ENCODE data around the gene PRKCE.

The PRKCE gene

GRCh38 chr2:46045888-46046287 lies 394.4 kb downstream of the PRKCE start:
- peaks cover 3% of the 10 kb centered on the region for H3K36me3 Mint-ChIP-seq
- no peaks in the 10 kb centered on the region for H3K4me1 Mint-ChIP-seq (ENCODE audit: low read depth)
- no peaks in the 10 kb centered on the region for H3K27me3 Mint-ChIP-seq
- H3K27ac Mint-ChIP-seq, result no peak overlapping the region
- no peaks in the 10 kb centered on the region for H3K9me3 Mint-ChIP-seq (ENCODE audit: low read depth)
- H3K4me3 Mint-ChIP-seq, result no peak overlapping the region

- Mint-ChIP-seq H3K27me3 (no peaks in the 10 kb centered on the region), H3K27ac (no peak overlapping the region), H3K4me3 (no peak overlapping the region), H3K9me3 (ENCODE audit: low read depth) (no peaks in the 10 kb centered on the region), H3K36me3 (peaks cover 5% of the 10 kb centered on the region), H3K4me1 (ENCODE audit: low read depth) (no peaks in the 10 kb centered on the region)
Observed at GRCh38 chr2:46047290-46047689, 395.8 kb downstream of the PRKCE start.

- H3K4me3 Mint-ChIP-seq, result no peak overlapping the region
- peaks cover 5% of the 10 kb centered on the region for H3K36me3 Mint-ChIP-seq
- no peaks in the 10 kb centered on the region for H3K27me3 Mint-ChIP-seq
- H3K4me1 Mint-ChIP-seq (ENCODE audit: low read depth), result no peaks in the 10 kb centered on the region
- H3K9me3 Mint-ChIP-seq (ENCODE audit: low read depth), result no peaks in the 10 kb centered on the region
- no peak overlapping the region for H3K27ac Mint-ChIP-seq
Observed at GRCh38 chr2:46048693-46049092, 397.2 kb downstream of the PRKCE start.

DNA sequence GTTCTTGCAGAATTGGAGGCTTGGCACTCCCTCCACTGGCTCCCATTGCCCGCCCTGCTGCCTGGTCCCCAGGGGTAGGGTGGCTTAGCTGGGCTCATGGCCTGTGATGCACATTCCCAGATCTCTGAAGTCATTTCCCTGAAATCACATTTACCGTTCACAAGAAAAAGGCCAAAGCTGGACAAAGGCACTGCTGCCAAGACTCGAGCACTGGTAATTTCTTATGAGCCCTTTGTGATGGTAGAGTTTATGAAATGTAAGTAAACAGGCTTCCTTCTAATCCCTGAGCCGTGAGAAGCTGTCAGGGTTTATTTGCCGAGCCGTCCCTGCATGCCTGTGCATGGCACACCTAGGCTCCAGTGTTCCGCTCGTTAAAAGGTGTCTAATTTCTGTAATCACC lies 398.6 kb downstream of the PRKCE start:
- Mint-ChIP-seq H3K27ac (no peak overlapping the region), H3K4me1 (ENCODE audit: low read depth) (no peaks in the 10 kb centered on the region), H3K9me3 (ENCODE audit: low read depth) (no peaks in the 10 kb centered on the region), H3K36me3 (peaks cover 5% of the 10 kb centered on the region), H3K27me3 (no peaks in the 10 kb centered on the region), H3K4me3 (no peak overlapping the region)

- no peaks in the 10 kb centered on the region for H3K27me3 Mint-ChIP-seq
- H3K36me3 Mint-ChIP-seq, result peaks cover 5% of the 10 kb centered on the region
- no peak overlapping the region for H3K4me3 Mint-ChIP-seq
Observed at GRCh38 chr2:46050489-46050888, 399.0 kb downstream of the PRKCE start.

GRCh38 chr2:46051085-46051484 lies 399.6 kb downstream of the PRKCE start:
- Mint-ChIP-seq H3K36me3 (peaks cover 5% of the 10 kb centered on the region), H3K4me3 (no peak overlapping the region), H3K4me1 (ENCODE audit: low read depth) (no peaks in the 10 kb centered on the region), H3K27ac (no peak overlapping the region), H3K27me3 (no peaks in the 10 kb centered on the region), H3K9me3 (ENCODE audit: low read depth) (no peaks in the 10 kb centered on the region)

More at GRCh38 chr2:46050489-46050888, 399.0 kb downstream of the PRKCE start:
- Mint-ChIP-seq H3K4me1 (ENCODE audit: low read depth) (no peaks in the 10 kb centered on the region), H3K27ac (no peak overlapping the region), H3K9me3 (ENCODE audit: low read depth) (no peaks in the 10 kb centered on the region)

DNA sequence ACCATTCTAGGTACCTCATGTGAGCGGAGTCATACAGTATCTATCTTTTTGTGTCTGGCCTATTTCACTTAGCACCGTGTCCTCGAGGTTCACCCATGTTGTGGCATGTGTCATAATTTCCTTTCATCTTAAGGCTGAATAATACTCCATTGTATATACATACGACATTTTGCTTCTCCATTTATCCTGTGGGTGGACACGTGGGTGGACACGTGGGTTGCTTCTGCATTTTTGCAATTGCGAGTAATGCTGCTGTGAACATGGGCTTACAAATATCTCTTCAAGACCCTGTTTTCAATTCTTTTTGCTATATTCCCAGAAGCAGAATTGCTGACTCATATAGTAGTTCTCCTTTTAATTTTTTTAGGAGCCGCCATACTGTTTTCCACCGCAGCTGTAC lies 402.1 kb downstream of the PRKCE start:
- peaks cover 2% of the 10 kb centered on the region for H3K36me3 Mint-ChIP-seq
- no peaks in the 10 kb centered on the region for H3K4me1 Mint-ChIP-seq (ENCODE audit: low read depth)
- H3K4me3 Mint-ChIP-seq, result no peak overlapping the region
- no peaks in the 10 kb centered on the region for H3K27me3 Mint-ChIP-seq
- no peaks in the 10 kb centered on the region for H3K9me3 Mint-ChIP-seq (ENCODE audit: low read depth)
- H3K27ac Mint-ChIP-seq, result no peak overlapping the region

- no peaks in the 10 kb centered on the region for H3K4me1 Mint-ChIP-seq (ENCODE audit: low read depth)
Observed at GRCh38 chr2:46056541-46056940, 405.1 kb downstream of the PRKCE start.

GRCh38 chr2:46058140-46058539 lies 406.7 kb downstream of the PRKCE start:
- Mint-ChIP-seq H3K27ac (no peak overlapping the region), H3K4me1 (ENCODE audit: low read depth) (no peaks in the 10 kb centered on the region), H3K27me3 (peaks cover 1% of the 10 kb centered on the region), H3K4me3 (no peak overlapping the region), H3K36me3 (peaks cover 2% of the 10 kb centered on the region), H3K9me3 (ENCODE audit: low read depth) (no peaks in the 10 kb centered on the region)

More at GRCh38 chr2:46056541-46056940, 405.1 kb downstream of the PRKCE start:
- H3K36me3 Mint-ChIP-seq, result peaks cover 2% of the 10 kb centered on the region
- H3K27me3 Mint-ChIP-seq, result no peaks in the 10 kb centered on the region
- H3K9me3 Mint-ChIP-seq (ENCODE audit: low read depth), result no peaks in the 10 kb centered on the region
- no peak overlapping the region for H3K4me3 Mint-ChIP-seq
- H3K27ac Mint-ChIP-seq, result no peak overlapping the region

DNA sequence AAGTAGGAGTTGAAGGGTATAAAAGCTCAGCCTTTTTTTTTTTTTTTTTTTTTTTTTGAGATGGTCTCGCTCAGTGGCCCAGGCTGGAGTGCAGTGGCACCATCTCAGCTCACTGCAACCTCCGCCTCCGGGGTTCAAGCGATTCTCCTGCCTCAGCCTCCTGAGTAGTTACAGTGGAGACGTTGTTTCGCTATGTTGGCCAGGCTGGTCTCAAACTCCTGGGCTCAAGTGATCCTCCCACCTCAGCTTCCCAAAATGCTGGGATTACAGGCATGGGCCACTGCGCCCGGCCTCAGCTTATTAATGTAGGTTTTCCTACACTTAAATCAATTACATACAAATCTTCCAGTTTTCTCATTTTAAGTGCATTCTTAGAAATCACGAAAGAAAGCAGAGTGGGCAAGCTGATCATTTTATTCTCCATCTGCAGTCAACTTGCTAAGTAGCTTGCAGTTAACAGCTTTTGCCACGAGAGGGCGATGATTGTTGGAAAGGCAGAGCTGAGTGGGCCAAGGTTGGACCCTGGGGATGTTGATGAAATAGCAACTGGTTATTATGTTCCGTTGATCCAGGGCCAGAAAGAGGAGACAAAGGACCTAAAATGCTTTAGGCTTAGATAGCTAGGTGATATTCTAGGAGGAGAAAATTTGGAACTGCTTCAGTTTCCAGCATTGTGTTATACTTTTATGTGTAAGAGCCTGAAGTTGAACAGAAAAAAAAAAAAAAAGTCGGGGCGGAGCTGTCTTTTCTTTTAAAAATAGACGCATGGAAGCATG lies 411.4 kb downstream of the PRKCE start:
- peaks cover 1% of the 10 kb centered on the region for H3K27me3 Mint-ChIP-seq
- no peaks in the 10 kb centered on the region for H3K9me3 Mint-ChIP-seq (ENCODE audit: low read depth)
- no peak overlapping the region for H3K27ac Mint-ChIP-seq
- H3K4me1 Mint-ChIP-seq (ENCODE audit: low read depth), result peaks cover 5% of the 10 kb centered on the region
- H3K36me3 Mint-ChIP-seq, result peaks cover 2% of the 10 kb centered on the region
- H3K4me3 Mint-ChIP-seq, result no peak overlapping the region

- H3K4me3 Mint-ChIP-seq, result no peak overlapping the region
- H3K36me3 Mint-ChIP-seq, result peaks cover 2% of the 10 kb centered on the region
- no peaks in the 10 kb centered on the region for H3K9me3 Mint-ChIP-seq (ENCODE audit: low read depth)
- H3K27me3 Mint-ChIP-seq, result peaks cover 1% of the 10 kb centered on the region
- peaks cover 5% of the 10 kb centered on the region for H3K4me1 Mint-ChIP-seq (ENCODE audit: low read depth)
- H3K27ac Mint-ChIP-seq, result no peak overlapping the region
Observed at GRCh38 chr2:46064396-46064795, 412.9 kb downstream of the PRKCE start.

DNA sequence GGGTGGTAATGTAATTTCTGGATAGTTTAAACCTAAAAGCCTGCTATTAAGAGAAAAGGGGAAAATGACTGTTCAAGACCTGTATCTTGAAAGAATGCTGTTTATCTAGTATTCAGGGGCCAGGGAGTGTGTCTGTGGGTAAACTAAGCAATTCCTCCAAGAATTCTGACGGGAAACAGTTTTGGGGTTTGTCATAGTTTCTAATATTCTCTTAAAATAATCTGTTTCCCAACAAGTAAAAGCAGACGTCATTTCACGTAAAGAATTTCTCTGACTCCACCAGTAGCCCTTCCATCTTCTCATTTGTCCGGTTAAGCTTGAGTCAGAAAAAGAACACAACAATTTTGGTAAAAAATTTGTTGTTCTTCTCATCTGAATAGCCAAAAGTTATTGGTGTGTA lies 413.7 kb downstream of the PRKCE start:
- H3K9me3 Mint-ChIP-seq (ENCODE audit: low read depth), result no peaks in the 10 kb centered on the region
- no peak overlapping the region for H3K4me3 Mint-ChIP-seq
- peaks cover 5% of the 10 kb centered on the region for H3K4me1 Mint-ChIP-seq (ENCODE audit: low read depth)
- no peak overlapping the region for H3K27ac Mint-ChIP-seq
- H3K36me3 Mint-ChIP-seq, result peaks cover 2% of the 10 kb centered on the region
- peaks cover 1% of the 10 kb centered on the region for H3K27me3 Mint-ChIP-seq

DNA sequence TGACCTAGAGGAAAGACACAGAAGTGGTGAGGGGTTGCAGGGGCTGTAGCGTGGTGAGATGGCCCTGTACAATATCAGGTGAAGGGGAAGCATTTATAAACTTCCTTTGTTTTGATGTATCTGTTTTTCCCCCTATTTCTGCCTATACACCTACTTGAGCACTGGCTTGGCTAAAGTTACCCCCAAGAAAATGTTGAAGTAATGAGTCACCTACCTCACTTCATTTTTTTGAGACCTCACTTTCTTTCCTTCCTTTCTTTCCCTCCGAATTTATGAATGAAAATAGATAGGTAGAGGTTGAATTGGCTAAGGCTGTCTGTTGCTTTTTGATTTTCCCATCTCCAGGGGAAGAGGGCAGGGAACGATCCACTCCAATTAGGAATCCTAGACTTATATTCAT lies 414.6 kb downstream of the PRKCE start:
- H3K27ac Mint-ChIP-seq, result peak overlapping the region; percentile 36
- H3K36me3 Mint-ChIP-seq, result peaks cover 2% of the 10 kb centered on the region

DNA sequence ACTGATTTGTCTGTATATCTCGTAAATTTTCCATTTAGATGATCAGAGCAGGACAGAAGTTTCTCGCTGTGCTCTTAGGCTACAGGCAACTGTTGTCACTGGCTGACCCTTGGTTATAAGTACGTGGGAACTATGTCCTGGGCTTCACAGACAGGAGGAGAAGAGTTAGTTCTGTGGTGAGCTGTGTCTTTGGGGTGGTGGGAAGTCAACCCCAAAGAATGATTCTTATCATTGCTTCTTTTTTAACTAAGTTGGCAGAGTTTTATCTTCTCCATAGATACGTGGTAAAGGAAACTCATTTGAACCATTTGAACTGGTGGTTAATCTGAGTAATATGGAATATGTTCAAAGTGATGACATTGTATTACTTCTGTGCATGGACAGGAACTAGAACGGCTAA lies 415.1 kb downstream of the PRKCE start:
- Mint-ChIP-seq H3K9me3 (ENCODE audit: low read depth) (no peaks in the 10 kb centered on the region), H3K36me3 (peaks cover 2% of the 10 kb centered on the region), H3K27me3 (peaks cover 1% of the 10 kb centered on the region), H3K27ac (no peak overlapping the region), H3K4me3 (no peak overlapping the region), H3K4me1 (ENCODE audit: low read depth) (peaks cover 5% of the 10 kb centered on the region)

More for the DNA sequence above, 414.6 kb downstream of the PRKCE start:
- no peak overlapping the region for H3K4me3 Mint-ChIP-seq
- peaks cover 1% of the 10 kb centered on the region for H3K27me3 Mint-ChIP-seq
- peaks cover 5% of the 10 kb centered on the region for H3K4me1 Mint-ChIP-seq (ENCODE audit: low read depth)
- H3K9me3 Mint-ChIP-seq (ENCODE audit: low read depth), result no peaks in the 10 kb centered on the region

GRCh38 chr2:46067062-46067461 lies 415.6 kb downstream of the PRKCE start:
- Mint-ChIP-seq H3K4me3 (no peak overlapping the region), H3K36me3 (peaks cover 2% of the 10 kb centered on the region), H3K27ac (no peak overlapping the region), H3K9me3 (ENCODE audit: low read depth) (no peaks in the 10 kb centered on the region), H3K4me1 (ENCODE audit: low read depth) (peaks cover 5% of the 10 kb centered on the region), H3K27me3 (peaks cover 1% of the 10 kb centered on the region)

All from activated naive CD8-positive, alpha-beta T cell (primary cell).